Urinary bladder (tissue), 4 donors: Measurements from ENCODE around the gene ABLIM2. TPM values are rescaled to one million over a fixed set of nuclear protein-coding genes. Genes with fewer than 3 reads are reported as not detected.

ENCODE experiments used
- DNase-seq: peaks from one replicate; pipeline ENCODE4 v3.0.0-alpha.2; 2015; ENCODE audit errors: extremely low spot score
- H3K27ac ChIP-seq: one replicate; pipeline ENCODE4 v1.5.1; 2013; ENCODE audit warnings: low read depth, mild to moderate bottlenecking, moderate library complexity
- H3K36me3 ChIP-seq: one replicate; pipeline ENCODE4 v1.6.1; 2013; ENCODE audit warnings: mild to moderate bottlenecking, moderate library complexity; ENCODE audit not compliant: insufficient read depth
- H3K4me1 ChIP-seq: one replicate; pipeline ENCODE4 v1.6.1; 2013; ENCODE audit warnings: mild to moderate bottlenecking, moderate library complexity; ENCODE audit not compliant: insufficient read depth
- H3K4me3 ChIP-seq: one replicate; pipeline ENCODE4 v1.5.1; 2013; ENCODE audit warnings: low read depth, low read length
- WGBS: extraction: QIAGEN DNeasy Blood & Tissue Kit; methylation state at CpG from one replicate; pipeline ENCODE4 v1.1.7; 2013; 5-methylcytosine and 5-hydroxymethylcytosine counted together
- polyA plus RNA-seq: library from polyadenylated mRNA; stranded (reverse); fragments of 200-250 nt; gene quantifications from one replicate; pipeline ENCODE4 v1.2.3, GENCODE V29; 2013
- total RNA-seq: library from RNA; depleted of rRNA; stranded (reverse); fragments of >200 nt; gene quantifications from one replicate; pipeline ENCODE4 v1.2.3, GENCODE V29; 2014
- donor health status: healthy with polysubstance abuse.
- donor health status: healthy.

Gene ABLIM2
- total and polyA plus RNA-seq, 2 donors, result 1.1 to 5.9 TPM

DNA sequence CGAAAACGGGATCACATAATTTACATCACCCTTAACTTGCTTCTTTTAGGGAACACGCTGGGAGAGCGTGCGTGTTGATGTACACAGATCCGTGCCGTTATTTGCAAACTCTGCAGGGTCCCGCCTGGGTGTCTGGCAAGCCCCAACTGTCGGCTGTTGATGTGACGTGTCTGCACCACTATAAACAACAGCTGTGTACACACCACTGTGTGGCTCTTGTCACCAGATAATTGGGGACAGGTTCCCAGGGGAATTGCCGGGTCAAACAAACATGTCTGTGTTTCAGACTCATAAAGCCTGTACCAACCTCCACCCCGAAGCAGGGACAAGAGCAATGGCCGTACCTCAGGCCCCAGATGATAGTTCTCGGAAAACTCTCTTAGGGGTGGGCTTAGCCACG lies 113.9 kb downstream of the ABLIM2 start:
- no peak for DNase-seq
- H3K4me3 ChIP-seq, result no peak overlapping the region
- H3K27ac ChIP-seq, result no peak overlapping the region
- no peaks in the 10 kb centered on the region for H3K4me1 ChIP-seq
- 42% methylated on average over 15 of the region's 15 CpGs for WGBS
- H3K36me3 ChIP-seq, result no peaks in the 10 kb centered on the region

DNA sequence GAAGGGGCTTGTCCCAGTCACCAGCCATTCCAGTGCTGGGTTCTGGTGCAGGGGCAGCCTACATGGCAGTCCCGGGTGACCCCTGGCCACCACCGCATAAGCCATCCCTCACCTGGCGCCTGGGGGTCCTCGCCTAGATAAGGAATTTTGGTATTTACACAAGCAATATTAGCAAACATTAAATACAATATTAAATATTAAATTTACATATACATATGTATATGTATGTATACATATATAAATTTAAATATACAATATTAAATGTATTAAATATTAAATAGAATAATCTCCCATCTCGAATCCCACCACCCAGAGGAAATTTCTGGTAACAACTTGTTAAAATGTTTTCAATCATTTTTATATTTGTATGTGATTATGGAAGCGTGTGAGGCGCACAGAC lies 114.4 kb downstream of the ABLIM2 start:
- no peaks in the 10 kb centered on the region for H3K36me3 ChIP-seq
- no peak overlapping the region for H3K4me3 ChIP-seq
- WGBS, result 81% methylated on average over 7 of the region's 7 CpGs
- no peak for DNase-seq
- no peak overlapping the region for H3K27ac ChIP-seq
- H3K4me1 ChIP-seq, result no peaks in the 10 kb centered on the region

DNA sequence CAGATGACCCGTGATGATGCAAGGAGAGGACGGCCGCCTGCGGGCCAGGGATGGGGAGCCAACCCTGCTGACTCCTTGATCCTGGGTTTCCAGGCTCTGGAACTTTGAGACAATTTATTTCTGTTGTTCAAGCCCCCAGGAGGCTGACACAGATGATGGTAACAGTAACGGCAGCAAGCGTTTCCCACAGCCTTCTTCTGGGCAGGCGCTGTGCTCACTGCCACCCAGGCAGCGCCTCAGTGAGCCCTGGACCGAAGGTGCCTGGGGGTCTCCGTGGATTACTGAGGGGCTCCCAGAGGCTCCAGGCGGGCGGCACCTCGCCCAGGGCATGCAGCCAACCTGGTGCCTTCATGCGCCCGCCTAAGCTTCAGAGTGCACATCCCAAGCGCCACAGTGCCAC lies 115.0 kb downstream of the ABLIM2 start:
- 90% methylated on average over 16 of the region's 16 CpGs for WGBS
- Histone ChIP-seq H3K36me3 (no peaks in the 10 kb centered on the region), H3K4me1 (no peaks in the 10 kb centered on the region), H3K4me3 (no peak overlapping the region), H3K27ac (no peak overlapping the region)
- no peak for DNase-seq

DNA sequence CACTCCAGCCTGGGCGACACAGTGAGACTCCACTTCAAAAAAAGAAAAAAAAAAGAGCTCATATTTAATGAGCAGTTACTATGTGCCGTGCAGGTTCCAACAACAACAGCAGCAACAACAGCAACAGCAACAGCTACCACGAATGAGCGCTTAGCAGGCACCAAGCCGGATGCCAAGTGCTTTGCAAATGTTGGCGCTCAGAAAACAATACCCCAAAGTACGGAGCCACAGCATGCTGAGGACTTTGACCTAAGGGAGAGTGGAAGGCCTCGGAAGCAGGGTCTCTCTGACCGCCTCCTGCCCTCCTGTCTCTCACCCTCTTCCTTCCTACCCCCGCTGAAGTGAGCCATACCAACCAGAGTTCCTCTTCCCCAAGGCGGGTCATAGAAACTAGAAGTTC lies 116.7 kb downstream of the ABLIM2 start:
- H3K27ac ChIP-seq, result no peak overlapping the region
- WGBS, result 81% methylated on average over 11 of the region's 11 CpGs
- H3K4me3 ChIP-seq, result no peak overlapping the region
- H3K36me3 ChIP-seq, result no peaks in the 10 kb centered on the region
- DNase-seq, result no peak
- H3K4me1 ChIP-seq, result no peaks in the 10 kb centered on the region

DNA sequence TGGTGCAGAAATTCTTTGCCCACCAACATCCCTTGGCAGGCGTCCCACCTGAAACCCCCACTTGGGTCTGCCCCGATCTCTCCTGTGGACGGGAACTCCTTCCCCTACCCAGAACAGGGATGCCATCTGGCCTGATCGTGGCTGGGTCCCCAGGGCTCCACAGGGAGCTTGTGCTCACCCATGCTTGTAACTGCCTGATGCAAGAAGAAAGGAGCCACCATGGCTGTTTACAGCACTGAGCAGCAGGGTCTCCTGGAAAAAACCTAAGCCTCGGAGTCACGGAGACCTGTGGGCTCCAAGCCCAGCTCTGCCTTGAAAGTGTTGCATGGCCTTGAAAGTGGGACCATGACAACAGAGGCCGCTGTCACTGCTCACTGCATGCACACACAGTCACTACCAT lies 117.4 kb downstream of the ABLIM2 start:
- WGBS, result 89% methylated on average over 7 of the region's 7 CpGs
- no peak overlapping the region for H3K27ac ChIP-seq
- no peak overlapping the region for H3K4me3 ChIP-seq
- H3K36me3 ChIP-seq, result no peaks in the 10 kb centered on the region
- no peaks in the 10 kb centered on the region for H3K4me1 ChIP-seq
- no peak for DNase-seq

DNA sequence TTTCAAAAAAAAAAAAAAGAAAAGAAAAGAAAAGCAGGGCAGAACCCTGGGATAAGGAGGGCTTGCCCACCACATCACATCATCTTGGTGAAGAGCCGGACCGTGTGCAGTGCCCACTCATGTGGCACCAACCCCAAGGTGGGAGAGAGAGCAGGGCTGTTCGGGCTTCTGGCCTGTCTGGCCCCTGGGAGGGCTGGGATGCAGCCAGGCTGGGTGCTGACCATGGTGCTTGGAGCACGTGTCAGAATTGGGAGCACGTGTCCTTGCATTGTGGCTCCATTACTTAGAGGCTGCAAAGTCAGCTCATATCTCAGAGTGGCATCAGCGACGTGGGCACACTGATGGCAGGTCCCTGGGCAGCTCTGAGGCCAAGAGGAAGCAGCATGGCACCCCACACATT lies 118.0 kb downstream of the ABLIM2 start:
- Histone ChIP-seq H3K27ac (no peak overlapping the region), H3K36me3 (no peaks in the 10 kb centered on the region), H3K4me3 (no peak overlapping the region), H3K4me1 (no peaks in the 10 kb centered on the region)
- 71% methylated on average over 7 of the region's 7 CpGs for WGBS
- no peak for DNase-seq

DNA sequence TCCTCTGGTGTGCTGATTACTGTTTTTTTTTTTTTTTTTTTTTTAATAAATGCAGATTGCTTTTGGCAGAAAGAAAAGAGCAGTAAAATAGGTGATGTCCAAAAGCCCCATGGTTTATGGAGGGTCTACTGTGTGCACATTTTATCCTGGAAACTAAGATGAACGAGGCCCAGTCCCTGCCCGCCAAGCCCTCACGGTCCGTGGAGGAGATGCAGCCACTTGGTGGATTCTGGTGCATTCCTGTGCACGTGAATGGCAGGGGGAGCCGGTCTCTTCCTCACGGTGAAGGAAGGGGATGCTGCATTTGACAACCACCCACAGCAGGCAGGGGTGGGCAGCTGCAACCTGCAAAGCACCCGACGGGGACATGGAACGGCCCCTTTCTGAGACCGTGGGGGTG lies 118.8 kb downstream of the ABLIM2 start:
- H3K4me3 ChIP-seq, result no peak overlapping the region
- H3K4me1 ChIP-seq, result no peaks in the 10 kb centered on the region
- no peak for DNase-seq
- H3K27ac ChIP-seq, result no peak overlapping the region
- H3K36me3 ChIP-seq, result no peaks in the 10 kb centered on the region
- WGBS, result 84% methylated on average over 11 of the region's 11 CpGs

DNA sequence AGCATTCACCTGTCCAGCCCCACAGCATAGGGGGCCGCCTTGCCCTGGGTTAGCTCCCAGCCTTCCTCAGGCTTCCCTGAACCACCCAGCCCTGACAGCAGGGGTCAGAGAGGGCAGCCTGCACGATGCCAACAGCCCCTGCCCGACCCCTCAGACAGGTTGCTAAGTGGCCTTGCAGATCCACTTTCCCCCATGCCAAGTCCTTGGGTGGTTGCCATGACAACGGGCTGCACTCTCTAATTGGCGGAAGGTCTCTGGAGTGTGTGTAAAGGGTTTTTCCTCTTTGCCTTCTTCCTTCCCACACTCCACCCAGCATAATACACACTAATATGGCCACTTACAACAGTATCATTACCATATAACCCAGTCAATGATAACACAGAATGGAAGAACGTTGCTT lies 119.3 kb downstream of the ABLIM2 start:
- H3K27ac ChIP-seq, result no peak overlapping the region
- no peak overlapping the region for H3K4me3 ChIP-seq
- no peaks in the 10 kb centered on the region for H3K36me3 ChIP-seq
- WGBS, result 47% methylated on average over 6 of the region's 6 CpGs
- H3K4me1 ChIP-seq, result no peaks in the 10 kb centered on the region
- DNase-seq, result no peak

DNA sequence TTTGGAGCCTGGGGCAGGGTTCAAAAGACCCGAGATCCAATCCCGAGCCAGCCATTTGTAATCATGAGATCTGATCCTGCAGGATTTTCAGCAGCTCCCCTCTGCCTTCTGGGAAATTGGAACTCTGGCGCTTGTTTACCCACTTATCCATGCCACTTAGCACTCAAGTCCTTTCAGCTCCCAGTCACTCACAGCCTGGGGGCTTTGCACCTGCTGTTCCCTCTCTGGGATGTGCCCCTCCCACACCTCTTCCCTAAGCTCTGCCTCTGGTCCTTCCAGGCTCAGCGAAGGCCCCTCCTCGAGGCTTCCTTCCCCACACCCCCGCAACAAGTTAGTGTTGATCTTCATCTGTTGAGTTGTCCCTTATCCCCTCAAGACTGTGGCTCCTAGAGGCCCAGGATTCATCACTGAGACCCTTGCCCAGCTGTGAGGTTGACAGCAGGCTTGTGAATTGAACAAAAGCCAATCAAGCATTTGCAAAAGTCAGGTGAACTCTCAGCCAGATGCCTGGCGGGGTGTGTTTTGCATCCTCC lies 119.8 kb downstream of the ABLIM2 start:
- no peak overlapping the region for H3K27ac ChIP-seq
- DNase-seq, result no peak
- no peak overlapping the region for H3K4me3 ChIP-seq
- H3K4me1 ChIP-seq, result no peaks in the 10 kb centered on the region
- WGBS, result 72% methylated on average over 7 of the region's 7 CpGs
- no peaks in the 10 kb centered on the region for H3K36me3 ChIP-seq

DNA sequence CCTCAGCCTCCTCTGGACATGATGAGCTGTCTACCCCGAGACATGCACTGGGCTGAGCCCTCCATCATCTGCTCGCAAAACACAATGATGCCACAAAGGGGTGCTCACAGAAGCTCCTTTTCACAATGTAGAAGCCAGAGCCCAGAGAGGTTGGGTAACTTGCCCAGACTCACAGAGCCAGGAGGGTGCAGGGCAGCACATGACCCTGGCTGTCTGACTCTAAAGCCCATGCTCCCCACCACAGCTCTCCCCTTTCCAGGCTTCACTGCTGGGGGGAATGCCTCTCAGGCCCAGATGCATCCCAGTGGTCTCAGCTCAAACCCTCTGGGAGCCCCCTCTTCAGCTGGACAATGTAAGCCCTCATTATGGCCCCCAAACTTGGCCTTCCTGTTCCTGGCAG lies 120.5 kb downstream of the ABLIM2 start:
- DNase-seq, result no peak
- Histone ChIP-seq H3K4me3 (no peak overlapping the region), H3K4me1 (no peaks in the 10 kb centered on the region), H3K27ac (no peak overlapping the region), H3K36me3 (no peaks in the 10 kb centered on the region)
- 82% methylated on average over 2 of the region's 2 CpGs for WGBS

DNA sequence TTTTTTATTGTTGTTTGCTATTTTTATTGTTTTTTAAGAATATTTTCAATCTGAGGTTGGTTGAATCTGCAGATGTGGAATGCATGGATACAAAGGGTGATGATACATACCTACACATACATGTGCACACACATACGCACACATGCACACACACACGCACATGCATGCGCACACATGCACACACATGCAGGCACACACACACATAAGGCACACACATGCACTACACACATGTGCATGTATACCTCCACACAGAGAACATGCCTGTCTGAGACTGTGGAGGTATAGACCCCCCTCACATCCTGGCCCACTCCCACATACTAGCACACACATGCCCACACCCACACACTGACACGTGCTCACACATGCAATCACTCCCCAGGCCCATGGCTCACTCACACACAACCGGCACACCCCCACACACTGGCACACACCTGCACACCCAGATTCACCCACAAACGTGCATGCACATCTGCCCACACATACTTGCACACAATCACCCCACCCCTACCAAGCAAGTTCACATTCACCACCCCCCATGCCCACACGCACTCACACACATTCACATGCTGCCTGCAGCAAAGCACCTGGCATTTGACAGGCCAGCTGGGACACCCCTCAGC lies 121.4 kb downstream of the ABLIM2 start:
- WGBS, result 80% methylated on average over 7 of the region's 7 CpGs
- DNase-seq, result no peak
- Histone ChIP-seq H3K36me3 (no peaks in the 10 kb centered on the region), H3K27ac (no peak overlapping the region), H3K4me3 (no peak overlapping the region), H3K4me1 (no peaks in the 10 kb centered on the region)

DNA sequence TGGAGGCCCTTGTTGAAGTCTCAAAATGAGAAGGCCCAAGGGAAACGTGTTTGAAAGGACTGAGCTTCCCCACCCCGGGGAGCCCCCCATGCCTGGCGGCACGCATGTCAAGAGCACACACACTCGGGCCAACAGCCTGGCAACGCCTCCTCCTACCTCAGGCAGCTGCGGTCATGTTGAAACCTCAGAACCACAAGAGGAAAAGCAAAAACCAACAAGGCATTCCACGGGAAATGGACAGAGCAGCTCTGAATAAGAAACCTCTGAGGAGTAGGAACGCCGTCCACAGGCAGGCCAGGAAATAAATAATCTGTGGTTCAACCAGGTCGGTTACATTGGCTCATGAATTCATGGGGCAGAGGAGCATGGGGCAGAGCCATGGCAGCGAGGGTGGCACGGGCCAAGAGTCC lies 123.2 kb downstream of the ABLIM2 start:
- DNase-seq, result no peak
- H3K27ac ChIP-seq, result no peak overlapping the region
- H3K4me3 ChIP-seq, result no peak overlapping the region
- H3K4me1 ChIP-seq, result no peaks in the 10 kb centered on the region
- 73% methylated on average over 13 of the region's 13 CpGs for WGBS
- no peaks in the 10 kb centered on the region for H3K36me3 ChIP-seq

DNA sequence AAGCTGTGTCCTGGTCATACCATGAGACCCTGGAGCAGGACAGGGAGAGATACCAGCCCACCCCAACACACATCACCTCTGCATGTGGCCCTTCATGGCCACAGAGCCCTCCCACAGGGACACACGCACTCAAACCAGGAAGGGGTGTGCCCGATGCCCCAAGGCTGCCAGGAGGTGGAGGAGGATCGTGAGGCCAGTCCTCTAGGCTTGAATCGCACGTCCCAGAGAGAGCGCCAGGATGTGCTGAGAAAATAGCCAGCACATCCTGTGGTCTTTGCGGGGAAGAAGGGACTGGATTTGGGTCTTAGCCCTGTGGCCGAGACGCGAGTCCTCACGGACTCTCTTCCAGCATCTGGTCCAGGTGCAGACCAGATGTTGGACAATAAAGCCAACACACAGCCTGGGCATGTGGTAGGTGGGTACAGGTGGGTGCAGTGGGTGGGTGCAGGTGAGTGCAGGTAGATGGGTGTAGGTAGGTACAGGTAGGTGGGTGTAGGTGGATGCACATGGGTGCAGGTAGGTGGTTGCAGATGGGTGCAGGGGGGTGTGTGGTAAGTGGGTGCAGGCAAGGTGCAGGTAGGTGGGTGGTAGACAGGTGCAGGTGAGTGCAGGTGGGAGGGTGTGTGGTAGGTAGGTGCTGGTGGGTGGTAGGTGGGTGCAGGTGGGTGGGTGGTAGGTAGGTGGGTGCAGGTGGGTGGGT lies 124.6 kb downstream of the ABLIM2 start:
- WGBS, result 77% methylated on average over 11 of the region's 11 CpGs
- H3K27ac ChIP-seq, result no peak overlapping the region
- no peak overlapping the region for H3K4me3 ChIP-seq
- no peak for DNase-seq
- H3K36me3 ChIP-seq, result no peaks in the 10 kb centered on the region
- no peaks in the 10 kb centered on the region for H3K4me1 ChIP-seq

DNA sequence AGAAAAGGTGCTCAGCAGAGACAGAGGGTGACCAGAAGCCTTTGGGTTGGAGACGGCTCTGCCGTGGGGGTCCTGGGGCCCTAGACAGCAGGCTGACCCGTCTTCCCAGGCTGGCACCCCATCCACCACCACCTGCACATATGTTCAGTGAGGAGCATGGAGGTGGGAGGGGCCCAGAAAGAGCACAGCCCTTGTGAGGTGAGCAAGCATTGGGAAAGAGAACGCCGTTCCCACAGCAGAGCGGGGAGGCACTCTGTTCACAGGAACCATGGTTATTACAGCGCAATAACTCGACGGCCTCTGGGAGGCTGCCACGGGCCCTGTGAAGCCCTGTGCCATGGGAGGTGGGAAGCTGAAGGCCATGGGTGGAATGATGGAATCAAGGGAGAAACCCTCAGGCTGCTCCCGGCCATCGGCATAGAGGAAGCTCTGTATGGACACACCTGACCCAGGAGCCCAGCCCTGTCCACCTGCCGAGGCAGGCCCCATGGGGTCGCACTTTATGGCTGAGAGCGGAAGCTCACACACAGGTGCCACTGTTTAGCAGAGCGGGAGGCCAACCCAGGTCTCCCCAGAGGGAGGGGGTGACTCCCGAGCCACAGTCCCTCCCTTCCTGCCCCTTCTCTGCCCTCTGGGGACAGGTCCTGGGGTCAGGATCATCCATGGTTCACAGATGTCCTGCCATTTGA lies 125.4 kb downstream of the ABLIM2 start:
- Histone ChIP-seq H3K4me3 (no peak overlapping the region), H3K36me3 (no peaks in the 10 kb centered on the region), H3K4me1 (no peaks in the 10 kb centered on the region), H3K27ac (no peak overlapping the region)
- no peak for DNase-seq
- WGBS, result 86% methylated on average over 17 of the region's 17 CpGs
